ENCODE measurements around the gene PDE6B.

The PDE6B gene

GRCh38 chr4:654871-655463 lies 29.6 kb downstream of the PDE6B start:
- H3K4me3 ChIP-seq (replicated peaks; ENCODE audit: low read depth, low read length): no peak overlapping the region
- no peak for TF ChIP-seq CTCF (IDR thresholded peaks at IDR 0.05; ENCODE audit: low read length, missing control alignments)
- no peak for DNase-seq (ENCODE audit: low read depth)

GRCh38 chr4:655464-656151 lies 30.2 kb downstream of the PDE6B start:
- no peak for DNase-seq (ENCODE audit: low read depth)
- no peak overlapping the region for H3K4me3 ChIP-seq (replicated peaks; ENCODE audit: low read depth, low read length)
- TF ChIP-seq CTCF (IDR thresholded peaks at IDR 0.05; ENCODE audit: low read length, missing control alignments): no peak

GRCh38 chr4:656436-657337 lies 31.3 kb downstream of the PDE6B start:
- TF ChIP-seq CTCF (IDR thresholded peaks at IDR 0.05; ENCODE audit: low read length, missing control alignments): no peak
- no peak for DNase-seq (ENCODE audit: low read depth)
- H3K4me3 ChIP-seq (replicated peaks; ENCODE audit: low read depth, low read length): no peak overlapping the region

- DNase-seq (ENCODE audit: low read depth): no peak
- TF ChIP-seq CTCF (IDR thresholded peaks at IDR 0.05; ENCODE audit: low read length, missing control alignments): no peak
Measured at GRCh38 chr4:657338-657833, 32.0 kb downstream of the PDE6B start.

GRCh38 chr4:657834-658667 lies 32.7 kb downstream of the PDE6B start:
- no peak for TF ChIP-seq CTCF (IDR thresholded peaks at IDR 0.05; ENCODE audit: low read length, missing control alignments)
- no peak overlapping the region for H3K4me3 ChIP-seq (replicated peaks; ENCODE audit: low read depth, low read length)
- no peak for DNase-seq (ENCODE audit: low read depth)

More at GRCh38 chr4:657338-657833, 32.0 kb downstream of the PDE6B start:
- no peak overlapping the region for H3K4me3 ChIP-seq (replicated peaks; ENCODE audit: low read depth, low read length)

Measured in fibroblast of pulmonary artery (primary cell).